ENCODE data around the gene RPL12.
A peak's percentile ranks its signal among the peaks of the same experiment; 100 is the strongest.

Gene RPL12

GRCh38 chr9:127399736-127400269, 51.4 kb downstream of the RPL12 start:
- WGBS (ENCODE audit: insufficient coverage) = 97% methylated on average over 9 of the region's 14 CpGs
- DNase-seq = no peak
- Histone ChIP-seq H3K4me3 (ENCODE audit: control insufficient read depth in 1 of 7, extremely low read depth in 1 of 7, insufficient read depth in 4 of 7, low read depth in 2 of 7, low read length in 6 of 7) (no peak overlapping the region), H3K4me1 (ENCODE audit: control extremely low read depth in 1 of 4, control insufficient read depth in 4 of 4, insufficient read depth in 4 of 4, low read length in 3 of 4) (peaks cover 0 to 25% (median 22%) of the 10 kb centered on the region in 4 experiments), H3K9me3 (ENCODE audit: control extremely low read depth in 1 of 5, control insufficient read depth in 4 of 5, insufficient read depth in 2 of 5, low read depth in 1 of 5, low read length in 4 of 5) (no peaks in the 10 kb centered on the region), H3K27ac (ENCODE audit: insufficient read depth in 1 of 2, low read depth in 1 of 2, low read length in 2 of 2, poor library complexity in 1 of 2, severe bottlenecking in 2 of 2) (no peak overlapping the region), H3K27me3 (replicated peaks in 2 of 5; ENCODE audit: control insufficient read depth in 4 of 5, insufficient read depth in 5 of 5, low read length in 4 of 5) (peaks cover 0 to 19% (median 11%) of the 10 kb centered on the region in 5 experiments), H3K36me3 (ENCODE audit: control insufficient read depth in 4 of 4, insufficient read depth in 4 of 4, low read length in 3 of 4) (peaks cover 0 to 5% (median 1%) of the 10 kb centered on the region in 4 experiments)
- POLR2A ChIA-PET = interaction anchor here (0.6 kb wide), 1 partner anchor 1564 kb away, joined by 5 read pairs; no protein-coding TSS in a partner anchor
- CTCF ChIA-PET = interaction anchor here (1.0 to 2.3 kb wide), 3 partner anchors 10 to 185 kb away, joined by 3 to 6 read pairs (median 6); no protein-coding TSS in a partner anchor

- Histone ChIP-seq H3K9me3 (ENCODE audit: control extremely low read depth in 1 of 5, control insufficient read depth in 4 of 5, insufficient read depth in 2 of 5, low read depth in 1 of 5, low read length in 4 of 5) (no peaks in the 10 kb centered on the region), H3K4me3 (ENCODE audit: control insufficient read depth in 1 of 7, extremely low read depth in 1 of 7, insufficient read depth in 4 of 7, low read depth in 2 of 7, low read length in 6 of 7) (no peak overlapping the region), H3K4me1 (ENCODE audit: control extremely low read depth in 1 of 4, control insufficient read depth in 4 of 4, insufficient read depth in 4 of 4, low read length in 3 of 4) (peaks cover 0 to 25% (median 22%) of the 10 kb centered on the region in 4 experiments), H3K27ac (ENCODE audit: insufficient read depth in 1 of 2, low read depth in 1 of 2, low read length in 2 of 2, poor library complexity in 1 of 2, severe bottlenecking in 2 of 2) (no peak overlapping the region), H3K36me3 (ENCODE audit: control insufficient read depth in 4 of 4, insufficient read depth in 4 of 4, low read length in 3 of 4) (peaks cover 0 to 3% (median under 1%) of the 10 kb centered on the region in 4 experiments), H3K27me3 (replicated peaks in 2 of 5; ENCODE audit: control insufficient read depth in 4 of 5, insufficient read depth in 5 of 5, low read length in 4 of 5) (peaks cover 0 to 19% (median 11%) of the 10 kb centered on the region in 5 experiments)
- DNase-seq = no peak
- WGBS (ENCODE audit: insufficient coverage) = 91% methylated on average over 9 of the region's 13 CpGs
- CTCF ChIA-PET = interaction anchor here (0.7 to 1.6 kb wide), 7 partner anchors 9 to 184 kb away, joined by 3 to 6 read pairs (median 3); no protein-coding TSS in a partner anchor
- POLR2A ChIA-PET = no interaction called here
Measured at GRCh38 chr9:127398715-127399400, 52.3 kb downstream of the RPL12 start.

GRCh38 chr9:127398275-127398647, 52.9 kb downstream of the RPL12 start:
- H3K4me1 ChIP-seq (ENCODE audit: control extremely low read depth in 1 of 4, control insufficient read depth in 4 of 4, insufficient read depth in 4 of 4, low read length in 3 of 4) = peaks cover 0 to 25% (median 22%) of the 10 kb centered on the region in 4 experiments
- 52% methylated on average over 4 of the region's 5 CpGs for WGBS (ENCODE audit: insufficient coverage)
- no peak overlapping the region for H3K27ac ChIP-seq (ENCODE audit: insufficient read depth in 1 of 2, low read depth in 1 of 2, low read length in 2 of 2, poor library complexity in 1 of 2, severe bottlenecking in 2 of 2)
- H3K36me3 ChIP-seq (ENCODE audit: control insufficient read depth in 4 of 4, insufficient read depth in 4 of 4, low read length in 3 of 4) = no peaks in the 10 kb centered on the region
- peak overlapping the region in 6 of 7 experiments; percentile 43 to 78 (median 66) for H3K4me3 ChIP-seq (ENCODE audit: control insufficient read depth in 1 of 7, extremely low read depth in 1 of 7, insufficient read depth in 4 of 7, low read depth in 2 of 7, low read length in 6 of 7)
- peaks cover 0 to 19% (median 11%) of the 10 kb centered on the region in 5 experiments for H3K27me3 ChIP-seq (replicated peaks in 2 of 5; ENCODE audit: control insufficient read depth in 4 of 5, insufficient read depth in 5 of 5, low read length in 4 of 5)
- CTCF ChIA-PET = interaction anchor here (1.1 to 1.4 kb wide), 5 partner anchors 10 to 183 kb away, joined by 3 to 4 read pairs (median 3); no protein-coding TSS in a partner anchor
- DNase-seq = no peak
- no peaks in the 10 kb centered on the region for H3K9me3 ChIP-seq (ENCODE audit: control extremely low read depth in 1 of 5, control insufficient read depth in 4 of 5, insufficient read depth in 2 of 5, low read depth in 1 of 5, low read length in 4 of 5)
- POLR2A ChIA-PET = no interaction called here
